ENCODE results near the gene ALOXE3.

The ALOXE3 gene

DNA sequence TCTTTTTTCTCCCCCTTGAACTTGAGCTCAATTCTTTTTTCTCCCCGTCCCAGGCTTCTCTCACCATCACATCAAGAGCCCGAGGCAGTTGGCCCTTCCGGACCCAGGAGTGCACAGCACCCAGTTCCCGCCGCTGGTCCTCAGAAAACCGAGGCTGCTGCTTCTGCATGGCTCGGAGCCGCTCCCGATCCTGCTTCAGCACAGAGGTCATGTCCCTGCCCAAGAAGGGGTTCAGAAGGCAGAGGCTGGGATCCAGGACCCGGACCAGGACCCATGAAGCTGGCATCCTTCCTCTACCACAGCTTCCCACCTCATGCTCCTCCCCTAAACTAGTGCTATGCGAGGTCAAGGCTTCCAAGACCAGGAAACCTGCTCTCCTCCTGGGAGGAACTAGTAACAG lies 23.4 kb upstream of the ALOXE3 start:
- DNase-seq (ENCODE audit: low spot score): no peak

DNA sequence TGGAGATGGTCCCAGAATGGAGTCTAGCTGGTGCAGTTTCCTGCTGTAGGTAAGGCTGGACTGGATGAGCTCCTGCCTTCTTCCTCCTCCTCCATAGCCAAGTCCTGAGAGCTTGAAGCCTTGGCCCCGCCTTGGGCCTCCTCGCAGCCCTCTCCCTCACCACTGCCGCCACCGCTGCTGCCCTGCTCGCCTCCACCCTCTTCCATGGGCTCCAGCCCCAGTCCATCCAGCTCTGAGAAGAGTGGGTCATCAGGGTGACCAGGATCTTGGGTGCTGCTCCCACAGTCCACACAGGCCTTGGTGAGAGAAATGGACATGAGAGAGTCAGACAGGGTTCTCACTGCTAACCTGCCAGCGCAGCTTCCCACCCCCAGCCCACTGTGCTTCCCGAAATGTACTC lies 22.7 kb upstream of the ALOXE3 start:
- no peak for DNase-seq (ENCODE audit: low spot score)

DNA sequence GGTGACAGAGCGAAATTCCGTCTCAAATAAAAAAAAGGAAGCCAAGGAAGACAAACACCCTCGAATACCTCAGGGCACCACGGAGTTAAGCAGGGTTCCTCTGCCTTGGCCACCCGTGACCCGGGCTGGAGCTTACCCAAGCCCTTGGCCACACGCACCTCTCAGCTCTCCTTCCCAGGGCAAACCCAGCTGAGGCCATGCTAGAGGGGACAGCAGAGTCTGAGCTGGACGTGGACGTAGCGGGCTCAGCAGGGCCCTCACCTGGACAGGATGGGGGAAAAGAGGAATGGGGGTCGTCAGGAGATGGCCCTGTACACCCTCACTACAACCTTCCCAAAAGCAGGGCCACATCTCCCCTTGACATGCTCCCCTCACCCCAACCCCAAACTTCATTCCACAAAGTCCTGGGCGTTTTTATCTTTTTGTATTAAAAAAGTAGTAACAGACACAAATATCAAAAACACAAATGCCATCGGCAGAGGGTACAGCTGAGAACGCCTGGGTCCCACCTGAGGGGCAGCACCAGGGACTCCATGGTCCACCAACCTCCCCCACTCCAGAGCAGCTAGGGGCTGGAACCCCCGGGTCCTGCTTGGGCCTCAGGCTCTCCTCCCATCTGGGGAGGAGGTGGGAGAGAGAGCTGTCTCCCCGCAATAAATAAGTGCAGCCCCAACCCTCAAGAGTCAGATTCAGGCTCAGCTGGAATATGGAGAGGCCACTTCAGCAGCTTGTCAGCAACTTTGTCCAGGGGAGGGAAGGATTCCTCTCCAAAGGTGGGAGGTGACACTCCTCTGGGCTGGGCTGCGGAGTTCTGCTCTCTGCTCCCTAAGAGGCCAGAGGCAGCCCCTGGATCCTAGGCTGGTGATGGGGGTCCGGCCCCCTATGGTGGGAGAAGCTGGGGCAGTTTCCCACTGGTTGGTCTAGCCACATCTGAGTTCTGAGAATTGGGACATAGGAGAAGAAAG lies 22.0 kb upstream of the ALOXE3 start:
- no peak for DNase-seq (ENCODE audit: low spot score)

DNA sequence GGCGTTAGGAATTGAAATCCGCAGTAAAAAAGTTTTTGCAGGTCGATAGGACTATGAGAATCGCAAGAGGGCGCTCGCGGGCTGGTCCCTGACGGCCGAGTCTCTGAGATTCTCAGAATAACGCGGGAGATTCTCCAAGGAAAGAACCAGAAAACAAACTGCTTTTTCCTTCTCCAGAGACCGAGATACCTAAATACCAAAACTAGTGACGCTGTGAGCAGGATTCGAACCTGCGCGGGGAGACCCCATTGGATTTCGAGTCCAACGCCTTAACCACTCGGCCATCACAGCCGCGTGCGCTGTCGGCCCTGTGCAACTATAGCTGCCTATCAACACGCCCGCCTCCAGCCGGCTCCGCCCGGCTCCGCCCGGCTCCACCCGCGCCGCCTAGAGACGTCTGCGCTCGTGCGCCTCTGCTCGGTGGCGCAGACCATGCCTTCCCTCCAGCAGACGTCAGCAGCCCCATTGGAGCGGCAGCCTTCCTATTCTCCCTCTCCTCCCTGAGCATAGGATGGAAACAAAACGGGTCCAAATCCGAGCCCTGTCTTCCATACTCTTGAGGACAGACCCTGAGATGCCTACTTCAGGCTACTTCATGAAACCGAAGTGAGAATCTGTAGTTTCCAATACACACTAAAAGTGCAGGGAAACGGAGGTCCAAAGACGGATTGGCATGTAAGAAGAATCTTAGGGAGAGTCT lies 20.5 kb upstream of the ALOXE3 start:
- DNase-seq (ENCODE audit: low spot score): peak; percentile 95

DNA sequence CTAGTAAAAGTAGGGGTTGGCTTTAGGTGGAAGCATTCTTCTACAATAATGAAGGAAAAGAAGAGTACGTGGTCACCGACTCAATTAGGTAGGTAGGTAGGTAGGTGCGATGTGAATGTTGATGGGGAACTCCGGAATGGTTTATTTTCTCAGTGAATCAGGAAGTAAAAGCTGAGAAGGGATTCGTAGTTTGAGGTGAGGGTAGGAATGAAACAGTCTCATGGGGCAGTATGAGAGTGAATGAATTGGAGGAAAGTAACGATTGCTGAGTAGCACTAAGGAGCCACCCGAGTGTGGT lies 20.0 kb upstream of the ALOXE3 start:
- no peak for DNase-seq (ENCODE audit: low spot score)

DNA sequence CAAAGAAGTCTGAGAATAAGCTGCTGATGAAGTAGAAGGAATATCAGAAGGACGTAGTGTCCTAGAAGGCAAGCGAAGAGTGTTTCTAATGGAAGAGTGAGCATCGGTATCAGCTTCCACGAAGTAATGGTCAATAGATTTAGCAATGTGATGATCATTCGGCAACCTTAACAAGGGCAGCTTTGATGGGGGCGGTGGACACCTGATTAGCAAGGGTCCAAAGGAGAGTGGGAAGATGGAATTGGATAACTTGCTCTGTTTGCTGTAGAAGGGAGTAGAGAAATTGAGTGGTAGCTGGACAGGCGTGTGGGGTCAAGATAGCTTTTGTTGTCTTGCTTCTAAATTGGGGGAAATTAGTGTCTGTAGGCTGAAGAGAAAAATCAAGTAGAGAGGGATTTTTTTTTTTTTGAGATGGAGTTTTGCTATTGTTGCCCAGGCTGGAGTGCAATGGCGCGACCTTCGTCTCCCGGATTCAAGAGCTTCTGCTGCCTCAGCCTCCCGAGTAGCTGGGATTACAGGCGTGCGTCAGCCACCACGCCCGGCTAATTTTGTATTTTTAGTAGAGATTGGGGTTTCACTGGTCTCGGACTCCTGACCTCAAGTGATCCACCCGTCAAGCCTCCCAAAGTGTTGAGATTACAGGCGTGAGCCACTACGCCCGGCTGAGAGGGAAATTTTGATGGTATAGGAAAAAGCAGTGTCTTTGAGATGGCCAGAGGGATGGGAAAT lies 19.5 kb upstream of the ALOXE3 start:
- no peak for DNase-seq (ENCODE audit: low spot score)

DNA sequence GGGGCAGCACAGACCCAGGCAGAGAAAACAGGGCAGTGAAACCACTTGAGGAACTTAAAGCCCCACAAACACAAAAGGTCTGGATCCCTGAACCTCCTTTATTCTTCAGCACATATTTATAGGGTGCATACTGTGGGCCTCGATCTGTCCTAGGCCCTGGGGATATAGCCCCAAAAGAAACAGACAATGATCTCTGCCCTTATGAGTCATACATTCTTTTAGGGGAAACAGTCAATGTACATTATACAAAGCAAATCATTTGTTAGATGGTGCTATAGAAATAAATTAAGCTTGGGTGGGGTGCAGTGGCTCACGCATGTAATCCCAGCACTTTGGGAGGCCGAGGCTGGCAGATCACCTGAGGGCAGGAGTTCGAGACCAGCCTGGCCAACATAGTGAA lies 15.6 kb upstream of the ALOXE3 start:
- DNase-seq (ENCODE audit: low spot score): no peak

DNA sequence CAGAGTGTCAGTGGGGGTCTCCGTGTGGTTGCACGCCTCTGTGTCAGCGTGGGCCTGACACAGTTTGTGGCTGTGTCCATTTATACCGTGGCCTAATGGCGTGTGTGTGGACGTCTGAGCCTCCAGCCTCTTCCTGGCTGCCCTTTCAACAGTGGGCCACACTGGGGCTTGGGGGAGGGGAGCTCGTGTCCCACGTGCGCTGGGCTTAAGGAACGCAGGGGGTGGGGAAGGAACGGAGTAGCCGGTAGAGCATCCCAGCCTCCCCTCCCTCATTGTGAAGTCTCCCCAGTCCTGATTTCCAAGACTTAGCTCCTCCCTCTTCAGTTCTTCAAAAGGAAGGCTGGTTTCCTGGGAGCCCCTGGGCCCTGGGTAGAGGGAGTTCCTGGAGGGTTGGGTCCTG lies 15.1 kb upstream of the ALOXE3 start:
- no peak for DNase-seq (ENCODE audit: low spot score)

DNA sequence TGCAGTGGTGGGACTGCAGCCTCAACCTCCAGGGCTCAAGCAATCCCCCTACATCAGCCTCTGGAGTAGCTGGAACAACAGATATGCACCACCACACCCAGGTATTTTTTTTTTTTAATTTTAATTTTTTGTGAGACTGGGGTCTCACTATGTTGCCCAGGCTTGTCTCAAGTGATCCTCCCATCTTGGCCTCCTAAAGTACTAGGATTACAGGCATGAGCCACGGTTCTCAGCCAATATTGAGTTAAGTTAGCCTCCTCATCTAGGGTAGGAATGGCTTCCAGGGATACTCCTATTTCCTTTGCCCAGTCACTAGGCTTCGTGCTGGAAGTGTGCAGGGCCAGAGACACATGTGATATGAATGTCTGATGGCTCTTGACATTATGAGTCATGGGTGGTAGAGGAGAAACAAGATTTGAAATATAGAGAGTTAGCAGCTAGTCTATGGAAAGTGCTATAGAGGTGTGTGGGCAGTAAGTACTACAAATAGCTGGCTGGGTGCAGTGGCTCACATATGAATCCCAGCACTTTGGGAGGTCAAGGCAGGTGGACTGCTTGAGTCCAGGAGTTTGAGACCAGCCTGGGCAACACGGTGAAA lies 13.6 kb upstream of the ALOXE3 start:
- DNase-seq (ENCODE audit: low spot score): no peak

DNA sequence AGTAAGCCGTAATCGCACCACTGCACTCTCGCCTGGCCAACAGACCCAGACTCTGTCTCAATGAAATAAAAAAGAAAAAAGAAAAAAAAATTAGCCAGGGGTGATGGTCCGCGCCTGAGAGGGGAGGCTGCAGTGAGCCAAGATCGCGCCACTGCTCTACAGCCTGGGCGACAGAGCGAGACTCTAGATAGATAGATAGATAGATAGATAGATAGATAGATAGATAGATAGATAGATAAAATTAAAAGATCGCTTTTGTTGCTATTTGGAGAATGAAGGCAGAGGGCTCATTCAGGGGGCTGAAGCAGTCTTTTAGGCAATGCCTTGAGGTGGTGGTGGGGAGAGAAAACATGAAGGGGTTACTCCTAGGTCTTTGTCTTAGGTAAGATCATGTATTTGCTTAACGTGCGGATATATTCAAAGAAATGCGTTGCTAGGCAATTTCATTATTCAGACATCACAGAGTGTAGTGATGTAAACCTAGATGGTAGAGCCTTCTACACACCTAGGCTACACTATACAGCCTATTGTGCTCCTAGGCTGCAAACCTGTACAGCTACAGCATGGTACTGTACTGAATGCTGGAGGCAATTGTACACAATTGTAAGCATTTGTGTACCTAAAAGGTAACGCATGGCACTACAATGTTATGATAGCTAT lies 9.9 kb upstream of the ALOXE3 start:
- DNase-seq (ENCODE audit: low spot score): no peak

DNA sequence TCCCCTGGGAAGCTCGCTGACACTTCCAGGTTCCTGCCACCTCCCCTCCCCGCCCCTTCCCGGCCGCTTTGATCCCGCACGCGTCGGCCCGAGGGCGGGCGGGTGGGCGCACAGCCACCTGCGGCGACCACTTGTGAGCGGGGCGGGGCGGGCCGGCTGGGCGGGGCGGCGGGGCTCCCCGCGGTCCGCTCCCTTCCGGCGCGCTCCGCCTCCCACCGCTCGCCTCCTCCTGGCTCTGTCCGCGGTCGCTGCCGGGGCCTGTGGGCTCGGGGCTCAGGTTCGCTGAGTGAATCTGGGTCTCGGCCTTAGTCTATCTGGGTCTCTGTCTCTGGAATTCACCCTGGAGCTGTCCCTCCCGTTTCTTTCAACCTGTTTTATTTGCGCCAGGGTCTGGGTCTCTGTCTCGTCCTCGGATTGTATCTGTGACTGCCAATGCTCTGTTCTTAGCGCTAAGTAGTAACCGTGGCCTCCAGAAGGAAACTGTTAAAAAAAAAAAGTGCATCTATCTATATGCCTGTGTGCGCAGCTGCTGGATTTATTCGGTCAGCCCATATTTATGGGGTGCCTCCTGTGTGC lies 8.3 kb upstream of the ALOXE3 start:
- no peak for DNase-seq (ENCODE audit: low spot score)

DNA sequence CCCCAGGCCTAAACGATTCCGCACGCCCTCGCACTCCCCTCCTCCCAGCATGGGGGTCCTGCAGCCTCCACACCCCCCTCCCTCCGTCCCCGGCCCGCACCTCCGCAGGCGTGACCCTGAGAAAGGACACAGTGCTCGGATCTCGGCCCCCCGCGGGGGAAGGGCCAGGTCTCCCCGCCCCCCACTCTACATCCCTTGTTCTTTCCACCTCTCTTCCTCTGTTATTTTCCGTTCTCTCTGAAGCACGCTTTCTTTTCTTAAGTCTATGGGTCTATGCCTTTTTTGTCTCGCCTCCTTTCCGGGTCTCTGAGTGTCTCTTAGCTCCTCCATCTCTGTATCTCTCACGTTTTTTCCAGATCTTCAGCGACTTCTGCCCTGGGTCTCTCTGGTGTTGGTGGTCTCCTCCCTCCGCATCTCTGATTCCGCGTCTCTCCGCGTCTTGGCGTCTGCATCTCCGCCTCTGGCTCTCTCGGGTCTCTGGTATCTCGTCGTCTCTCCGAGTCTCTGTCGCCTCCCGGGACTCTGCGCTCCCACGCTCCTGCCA lies 7.7 kb upstream of the ALOXE3 start:
- no peak for DNase-seq (ENCODE audit: low spot score)

DNA sequence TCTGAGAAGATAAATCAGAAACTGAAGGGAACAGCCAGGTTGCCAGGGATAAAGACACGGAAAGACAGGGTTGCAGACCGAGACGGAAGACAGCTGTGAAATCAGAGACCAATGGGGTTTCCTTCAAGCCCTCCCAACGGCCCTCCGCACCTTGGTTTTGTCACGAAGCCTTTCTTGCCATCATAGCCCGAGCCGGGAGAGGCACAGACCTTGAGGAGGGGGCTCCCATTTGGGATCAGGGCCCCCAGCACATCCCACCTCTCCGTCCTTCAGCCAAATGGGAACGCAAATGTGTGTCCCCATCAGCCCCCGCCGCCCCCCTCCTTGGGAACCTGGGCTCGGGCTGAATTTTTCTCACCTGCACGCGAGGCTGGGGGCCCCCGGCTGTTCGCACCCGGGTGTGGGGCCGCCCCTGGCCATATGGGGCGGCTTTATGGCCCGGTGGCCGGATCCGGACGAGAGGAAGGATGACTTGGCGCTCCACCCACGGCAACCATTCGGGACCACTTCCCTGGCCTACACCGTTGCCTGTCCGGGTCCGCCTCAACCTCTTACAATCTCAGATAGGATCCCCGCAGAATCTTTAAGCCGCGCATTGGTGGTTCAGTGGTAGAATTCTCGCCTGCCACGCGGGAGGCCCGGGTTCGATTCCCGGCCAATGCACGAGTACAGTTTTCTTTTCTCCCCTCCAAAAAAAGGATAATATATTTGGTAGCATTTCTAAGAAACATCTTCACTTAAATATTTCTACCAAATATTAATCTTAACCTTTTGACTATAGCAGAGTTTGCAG lies 7.0 kb upstream of the ALOXE3 start:
- peak; percentile 83 for DNase-seq (ENCODE audit: low spot score)

DNA sequence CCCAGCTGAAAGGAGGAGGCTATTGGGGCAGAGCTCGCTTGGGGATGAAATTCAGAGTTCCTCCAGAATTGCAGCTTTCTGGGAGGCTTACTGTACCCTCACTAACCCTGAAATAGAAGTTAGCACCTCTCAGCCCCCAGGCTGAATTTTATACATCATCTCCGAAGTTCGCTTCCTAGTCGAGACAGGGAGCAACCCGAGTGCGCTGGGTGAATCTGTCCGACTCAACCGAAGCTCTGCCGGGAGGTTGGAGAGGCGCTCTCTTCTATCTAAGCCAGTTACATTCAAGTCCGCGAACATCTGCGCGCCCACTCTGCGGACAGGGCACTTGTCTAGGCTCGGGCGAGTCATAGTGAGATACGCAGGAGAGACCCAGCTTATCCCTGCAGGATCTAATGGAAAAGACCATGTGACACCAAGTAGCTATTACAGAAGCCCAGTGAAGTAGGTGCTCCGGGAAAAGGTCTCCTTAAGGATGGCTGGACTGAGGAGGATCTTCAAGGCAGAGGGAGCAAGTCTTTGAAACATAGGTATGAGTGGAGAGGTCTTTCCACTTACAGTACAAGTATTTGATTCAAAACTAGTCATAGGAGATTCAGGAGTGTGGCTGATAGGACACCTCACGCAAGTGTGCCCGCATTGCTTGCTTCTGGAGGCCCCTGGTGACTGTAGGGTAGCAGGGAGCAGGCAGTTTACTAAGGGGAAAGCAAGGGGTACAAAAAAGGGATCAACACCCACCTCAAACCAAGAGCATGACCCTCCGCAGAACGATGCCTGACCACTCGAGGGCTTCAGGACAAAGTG lies 6.2 kb upstream of the ALOXE3 start:
- DNase-seq (ENCODE audit: low spot score): no peak

DNA sequence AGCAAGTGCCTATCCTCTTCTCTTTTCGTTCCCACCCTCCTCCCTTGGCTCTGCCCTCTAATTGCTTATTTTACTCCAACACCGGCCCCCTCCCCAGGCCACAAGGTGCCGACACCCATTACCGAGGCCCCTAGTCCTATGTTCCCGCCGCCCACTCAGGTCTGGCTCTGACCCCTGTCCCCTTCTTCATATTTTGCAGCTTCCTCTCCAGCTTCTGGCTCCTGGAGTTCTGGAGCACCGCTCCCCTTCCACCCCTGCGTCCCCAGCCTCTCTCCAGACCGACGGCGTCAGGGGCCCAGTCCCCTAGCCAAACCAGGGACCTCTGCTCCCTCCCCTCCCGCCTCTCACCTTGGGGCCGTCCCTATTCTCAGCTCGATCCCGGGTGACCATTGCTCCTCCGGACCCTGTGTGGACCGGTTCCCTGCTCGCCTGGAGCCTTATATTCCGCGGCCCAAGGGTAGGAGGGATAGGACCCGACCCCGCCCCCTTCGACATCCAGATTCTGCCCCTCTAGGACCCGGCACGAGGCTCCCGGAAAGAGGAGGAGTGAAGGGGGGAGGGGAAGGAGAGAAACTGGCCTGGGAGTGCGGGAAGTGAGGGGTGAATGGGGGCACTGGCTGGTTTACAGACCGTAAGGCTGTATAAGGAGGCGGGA lies 5.5 kb upstream of the ALOXE3 start, which contains the start of gene HES7:
Gene HES7, minus strand, starts transcription at position 412 of the 655 bp plus-strand sequence. Its CDS starts 22 bp downstream, at position 390.
- DNase-seq (ENCODE audit: low spot score): no peak

DNA sequence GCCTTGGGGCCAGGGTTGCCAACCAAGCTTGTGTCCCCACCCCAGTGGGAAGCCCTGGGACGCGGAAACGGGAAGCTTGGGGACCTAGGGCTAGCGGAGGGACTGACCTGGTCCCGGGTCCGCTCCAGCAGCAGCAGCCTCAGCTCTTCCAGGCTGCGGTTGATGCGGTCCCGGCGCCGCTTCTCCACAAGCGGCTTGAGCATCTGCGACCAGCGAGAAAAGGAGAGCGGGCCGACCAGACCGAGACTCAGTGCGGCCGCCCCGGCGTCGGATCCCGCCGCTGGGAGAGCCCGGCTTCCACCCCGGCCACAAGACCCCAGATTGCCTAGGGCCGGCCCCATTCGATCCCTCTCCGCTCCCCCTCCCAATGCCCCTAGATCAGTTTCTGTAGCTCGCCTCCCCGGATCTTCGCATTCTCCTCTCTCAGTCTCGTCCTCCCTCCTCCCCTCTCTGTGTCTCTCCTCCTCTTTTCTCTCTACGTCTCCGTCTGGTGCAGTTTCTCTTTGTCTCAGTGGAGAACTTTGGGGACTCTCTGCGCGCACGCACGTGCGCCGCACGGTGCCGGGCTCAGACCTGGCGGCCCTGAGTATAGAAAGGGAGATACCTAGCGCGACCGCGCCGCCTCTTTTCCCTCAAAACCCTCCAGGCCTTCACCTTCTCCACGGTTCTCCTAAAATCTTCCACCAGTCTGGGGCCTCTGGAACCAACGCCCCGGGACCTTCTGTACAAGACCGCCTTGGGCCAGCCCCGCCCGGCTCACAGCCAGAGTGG lies 4.8 kb upstream of the ALOXE3 start:
- no peak for DNase-seq (ENCODE audit: low spot score)

DNA sequence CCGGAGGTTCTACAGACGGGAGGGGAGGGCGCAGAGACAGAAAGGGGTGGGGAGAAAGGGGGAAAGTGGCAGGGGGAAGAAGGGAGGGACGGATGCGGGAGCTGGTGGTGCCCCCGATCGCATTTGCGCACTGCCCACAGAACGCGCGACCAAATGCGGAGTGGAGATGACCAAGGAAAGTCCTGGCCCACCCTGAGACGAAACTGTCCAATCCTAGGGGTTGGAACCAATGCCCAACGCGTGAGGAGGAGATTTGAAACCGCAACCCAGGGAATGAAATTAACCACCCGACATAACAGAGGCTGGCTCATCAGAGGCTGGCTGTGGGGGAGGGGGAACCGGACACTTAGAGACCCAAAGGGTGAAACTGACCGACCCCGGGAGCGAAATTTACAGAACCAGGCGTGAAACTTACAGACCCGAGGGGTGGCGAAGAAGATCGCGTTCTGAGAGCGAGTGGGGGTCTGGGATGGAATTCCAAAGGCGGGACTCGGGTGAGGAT lies 4.2 kb upstream of the ALOXE3 start:
- no peak for DNase-seq (ENCODE audit: low spot score)
